B cell (primary cell): Measurements from ENCODE around the gene MME.

Source experiments
- EZH2 ChIP-seq: IDR thresholded peaks from 2 replicates; pipeline ENCODE4 v1.6.1; 2012; ENCODE audit warnings: borderline replicate concordance, low read depth, mild to moderate bottlenecking, moderate library complexity, low read length; ENCODE audit not compliant: insufficient read depth, poor library complexity, severe bottlenecking
- TF ChIP-seq, protein P1 (sequence below): fragments of 200-600 bp; IDR thresholded peaks from one replicate; pipeline ENCODE4 v1.8.0; 2022; ENCODE audit warnings: antibody characterized with exemption, mild to moderate bottlenecking

DNA sequence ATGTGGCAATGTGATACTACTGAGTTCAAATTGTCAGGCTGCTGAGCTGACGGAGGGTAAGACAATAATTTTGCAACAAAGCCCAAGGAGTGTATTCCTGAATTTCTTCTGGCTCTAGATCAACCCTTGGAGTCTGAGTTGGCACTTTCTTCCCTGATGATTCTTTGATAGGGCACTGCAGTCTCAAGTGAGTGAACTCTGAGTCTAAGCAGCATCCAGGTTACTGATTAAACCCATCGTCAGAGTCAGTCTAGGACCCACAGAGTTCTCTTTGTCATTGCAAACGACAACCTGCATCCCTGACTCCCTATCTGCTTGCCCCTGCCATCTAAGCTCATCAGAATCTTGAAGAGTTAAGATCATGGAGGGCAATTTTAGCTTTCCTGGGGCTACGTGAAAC, 58.6 kb downstream of the MME start:
- TF ChIP-seq, protein P1, sequence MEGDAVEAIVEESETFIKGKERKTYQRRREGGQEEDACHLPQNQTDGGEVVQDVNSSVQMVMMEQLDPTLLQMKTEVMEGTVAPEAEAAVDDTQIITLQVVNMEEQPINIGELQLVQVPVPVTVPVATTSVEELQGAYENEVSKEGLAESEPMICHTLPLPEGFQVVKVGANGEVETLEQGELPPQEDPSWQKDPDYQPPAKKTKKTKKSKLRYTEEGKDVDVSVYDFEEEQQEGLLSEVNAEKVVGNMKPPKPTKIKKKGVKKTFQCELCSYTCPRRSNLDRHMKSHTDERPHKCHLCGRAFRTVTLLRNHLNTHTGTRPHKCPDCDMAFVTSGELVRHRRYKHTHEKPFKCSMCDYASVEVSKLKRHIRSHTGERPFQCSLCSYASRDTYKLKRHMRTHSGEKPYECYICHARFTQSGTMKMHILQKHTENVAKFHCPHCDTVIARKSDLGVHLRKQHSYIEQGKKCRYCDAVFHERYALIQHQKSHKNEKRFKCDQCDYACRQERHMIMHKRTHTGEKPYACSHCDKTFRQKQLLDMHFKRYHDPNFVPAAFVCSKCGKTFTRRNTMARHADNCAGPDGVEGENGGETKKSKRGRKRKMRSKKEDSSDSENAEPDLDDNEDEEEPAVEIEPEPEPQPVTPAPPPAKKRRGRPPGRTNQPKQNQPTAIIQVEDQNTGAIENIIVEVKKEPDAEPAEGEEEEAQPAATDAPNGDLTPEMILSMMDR: no peak
- no peak for TF ChIP-seq EZH2
